GM12874 (cell line): Measurements from ENCODE around the gene APOBR.

Source experiments
- TF ChIP-seq, protein P1 (sequence below): IDR thresholded peaks from 2 replicates; pipeline ENCODE4 v1.5.1; 2011; ENCODE audit warnings: low read depth, mild to moderate bottlenecking, control low read depth, low read length, moderate library complexity; ENCODE audit not compliant: insufficient read depth

The APOBR gene

DNA sequence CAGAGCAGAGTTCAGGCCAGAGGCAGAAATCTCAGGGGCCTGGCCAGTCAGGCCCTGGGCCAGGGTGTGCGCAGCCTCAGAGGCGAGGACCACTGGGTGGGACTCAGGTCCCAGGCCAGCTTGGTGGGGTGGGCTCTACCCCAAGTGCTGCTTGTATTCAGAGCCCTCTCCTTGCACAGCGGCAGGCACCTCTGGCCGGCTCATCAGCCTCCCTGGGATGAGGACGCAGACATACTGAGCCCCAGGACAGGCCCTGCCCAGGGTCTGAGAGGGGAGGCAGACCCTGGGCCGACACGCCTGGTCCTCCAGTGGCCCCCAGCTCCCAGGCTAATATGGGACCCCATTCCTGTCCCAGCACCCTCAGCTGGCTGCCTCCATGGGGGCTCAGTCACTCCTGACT, 19.8 kb downstream of the APOBR start:
- TF ChIP-seq, protein P1, sequence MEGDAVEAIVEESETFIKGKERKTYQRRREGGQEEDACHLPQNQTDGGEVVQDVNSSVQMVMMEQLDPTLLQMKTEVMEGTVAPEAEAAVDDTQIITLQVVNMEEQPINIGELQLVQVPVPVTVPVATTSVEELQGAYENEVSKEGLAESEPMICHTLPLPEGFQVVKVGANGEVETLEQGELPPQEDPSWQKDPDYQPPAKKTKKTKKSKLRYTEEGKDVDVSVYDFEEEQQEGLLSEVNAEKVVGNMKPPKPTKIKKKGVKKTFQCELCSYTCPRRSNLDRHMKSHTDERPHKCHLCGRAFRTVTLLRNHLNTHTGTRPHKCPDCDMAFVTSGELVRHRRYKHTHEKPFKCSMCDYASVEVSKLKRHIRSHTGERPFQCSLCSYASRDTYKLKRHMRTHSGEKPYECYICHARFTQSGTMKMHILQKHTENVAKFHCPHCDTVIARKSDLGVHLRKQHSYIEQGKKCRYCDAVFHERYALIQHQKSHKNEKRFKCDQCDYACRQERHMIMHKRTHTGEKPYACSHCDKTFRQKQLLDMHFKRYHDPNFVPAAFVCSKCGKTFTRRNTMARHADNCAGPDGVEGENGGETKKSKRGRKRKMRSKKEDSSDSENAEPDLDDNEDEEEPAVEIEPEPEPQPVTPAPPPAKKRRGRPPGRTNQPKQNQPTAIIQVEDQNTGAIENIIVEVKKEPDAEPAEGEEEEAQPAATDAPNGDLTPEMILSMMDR = no peak

DNA sequence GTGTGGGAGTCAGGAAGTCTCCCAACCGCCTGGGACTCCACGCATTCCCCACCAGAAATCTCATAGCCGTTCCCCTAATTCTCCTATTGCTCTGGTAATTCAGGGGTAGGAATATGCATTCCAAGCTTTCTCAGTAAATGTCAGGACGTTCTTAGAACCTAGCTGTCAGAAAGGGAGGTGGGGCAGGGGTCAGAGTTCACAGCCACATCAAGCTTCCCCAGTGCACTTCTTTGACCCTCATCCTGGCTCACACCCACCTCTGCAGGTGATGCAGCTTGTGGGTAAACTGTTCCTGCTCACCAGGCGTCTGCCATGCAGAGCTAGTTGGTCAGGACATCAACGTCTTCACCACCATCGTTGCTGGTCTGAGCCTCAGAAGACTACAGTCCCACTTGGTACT, 26.2 kb downstream of the APOBR start:
- TF ChIP-seq, protein P1 = no peak

DNA sequence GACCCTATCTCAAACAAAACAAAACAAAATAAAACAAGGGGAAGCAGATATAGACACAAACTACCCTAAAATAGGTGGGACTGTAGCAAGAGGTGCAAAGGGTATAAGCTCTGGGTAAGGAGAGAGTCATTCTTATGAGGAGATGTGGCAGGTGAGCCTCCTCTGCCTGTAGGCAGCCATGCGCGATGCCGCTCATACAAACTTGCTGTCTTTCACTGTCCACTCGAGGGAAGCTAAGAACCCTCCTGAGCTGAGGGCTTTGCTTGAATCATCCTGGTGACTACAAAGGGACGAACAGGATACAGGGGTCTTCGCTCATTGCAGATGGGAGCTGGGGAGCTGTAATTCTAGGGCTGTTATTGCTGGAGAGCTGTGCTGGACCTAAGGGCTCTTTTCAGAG, 27.0 kb downstream of the APOBR start:
- TF ChIP-seq, protein P1 = no peak

DNA sequence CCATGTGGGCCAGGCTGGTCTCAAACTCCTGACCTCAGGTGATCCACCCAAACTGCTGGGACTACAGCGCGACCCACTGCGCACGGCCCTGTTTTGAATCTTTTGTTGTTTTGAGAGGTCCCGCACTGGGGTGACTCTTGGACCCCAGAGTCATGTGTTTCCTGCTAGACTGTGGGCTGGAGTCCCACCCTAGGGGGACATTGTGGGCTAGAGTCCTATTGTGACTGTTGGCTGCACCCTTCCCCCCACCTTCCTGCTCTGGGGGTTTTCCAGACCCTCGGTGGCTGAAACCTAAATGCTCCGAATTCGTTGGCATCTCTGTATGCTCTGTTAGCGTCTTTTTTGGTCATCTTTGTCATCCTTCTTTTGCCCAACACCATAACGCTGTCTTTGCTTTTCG, 28.3 kb downstream of the APOBR start:
- TF ChIP-seq, protein P1 = no peak

DNA sequence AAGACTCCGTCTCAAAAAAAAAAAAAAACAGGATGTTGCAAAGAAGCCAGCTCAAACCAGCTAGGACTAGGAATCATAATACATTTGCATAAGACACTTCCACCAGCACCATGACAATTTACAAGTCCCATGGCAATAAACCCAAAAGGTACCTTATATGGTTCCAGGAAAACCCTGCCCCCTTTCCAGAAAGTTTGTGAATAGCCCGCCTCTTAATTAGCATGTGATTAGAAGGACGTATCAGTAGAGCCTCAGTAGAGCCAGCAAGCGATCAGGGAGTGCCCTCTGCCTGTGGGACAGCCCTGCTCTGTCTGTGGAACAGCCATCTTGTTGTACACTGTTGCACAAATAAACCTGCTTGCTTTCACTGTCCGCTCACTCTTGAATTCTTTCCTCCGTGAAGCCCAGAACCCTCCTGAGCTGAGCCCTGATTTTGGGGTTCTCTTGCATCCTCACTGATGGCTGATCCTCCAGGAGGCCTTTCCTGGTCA, 30.3 kb downstream of the APOBR start:
- TF ChIP-seq, protein P1 = no peak

DNA sequence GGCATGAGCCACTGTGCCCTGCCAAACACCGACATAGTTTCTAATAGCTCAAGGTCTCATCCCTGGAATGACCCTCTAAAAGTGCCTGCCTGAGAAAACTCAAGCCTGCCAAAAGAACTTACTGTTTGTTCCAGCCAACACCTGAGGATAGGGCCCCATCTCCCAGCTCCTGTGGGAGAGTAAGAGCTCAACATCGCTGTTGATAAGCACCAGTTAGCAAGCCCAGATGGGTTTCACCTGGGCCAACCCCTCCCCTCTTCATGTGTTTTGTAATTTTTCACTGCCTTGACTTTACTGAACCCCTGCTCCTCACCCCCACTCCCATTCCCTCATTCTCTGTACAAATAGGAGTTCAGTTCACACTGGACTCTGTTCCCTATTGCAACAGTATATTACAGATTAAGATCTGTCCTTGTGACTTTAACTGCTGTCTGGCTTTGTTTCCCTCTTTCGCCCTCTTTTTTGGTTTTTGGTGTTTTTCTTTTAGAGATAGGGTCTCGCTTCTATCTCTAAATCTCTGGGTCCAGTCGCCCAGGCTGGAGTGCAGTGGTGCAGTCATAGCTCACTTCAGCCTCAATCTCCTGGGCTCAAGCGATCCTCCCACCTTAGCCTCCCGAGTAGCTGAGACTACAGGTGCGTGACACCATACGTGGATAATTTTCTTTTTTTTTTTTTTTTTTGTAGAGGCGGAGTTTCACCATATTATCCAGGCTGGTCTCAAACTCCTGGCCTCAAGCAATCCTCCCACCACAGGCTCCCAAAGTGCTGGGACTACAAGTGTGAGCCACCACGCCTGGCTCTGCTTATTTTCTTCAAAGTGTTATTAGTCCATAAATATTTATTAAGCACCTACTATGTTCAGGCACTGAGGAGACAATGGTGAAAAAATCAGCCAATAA, 32.0 kb downstream of the APOBR start:
- TF ChIP-seq, protein P1 = no peak

DNA sequence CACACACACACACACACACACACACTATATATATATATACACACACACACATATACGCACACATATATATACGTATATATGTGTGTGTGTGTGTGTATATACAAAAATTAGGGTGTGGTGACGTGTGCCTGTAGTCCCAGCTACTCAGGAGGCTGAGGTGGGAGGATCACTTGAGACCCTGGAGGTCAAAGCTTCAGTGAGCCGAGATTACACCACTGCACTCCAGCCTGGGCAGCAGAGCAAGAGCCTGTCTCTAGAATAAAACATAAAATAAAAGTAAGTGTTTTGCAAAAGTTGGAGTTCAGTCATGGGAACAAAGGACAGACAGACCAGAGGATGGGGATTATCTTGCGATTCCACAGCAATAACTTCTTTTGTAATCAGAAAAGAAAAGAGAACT, 33.5 kb downstream of the APOBR start:
- TF ChIP-seq, protein P1 = no peak
